ENCODE measurements around the gene COQ10A. TPM values are rescaled to one million over a fixed set of nuclear protein-coding genes. Genes with fewer than 3 reads are reported as not detected.

Gene COQ10A
- 18.9 TPM for total RNA-seq (ENCODE audit: unreplicated experiment)
- long read RNA-seq, transcript COQ10A-201 (5 exons, 1,652 nt): major isoform, 13 of 20 reads
- long read RNA-seq, partial matches to known transcripts: 0 of 20 reads
- long read RNA-seq, other reads (novel, unspliced or antisense): 4 of 20 reads

- peak; percentile 93 for DNase-seq
- H3K4me3 Mint-ChIP-seq (ENCODE audit: unreplicated experiment): peak within 1 kb of the TSS; percentile 94
Measured at GRCh38 chr12:56266693-56267442, at the start of gene COQ10A. COQ10A (plus strand) TSS chr12:56266942; CDS start chr12:56267119, 177 bp downstream.

GRCh38 chr12:56219840-56220239, 46.9 kb upstream of the COQ10A start:
- Mint-ChIP-seq H3K4me3 (ENCODE audit: unreplicated experiment) (peak overlapping the region; percentile 78), H3K9me3 (ENCODE audit: unreplicated experiment) (peaks cover 6% of the 10 kb centered on the region), H3K27ac (ENCODE audit: unreplicated experiment) (no peak overlapping the region), H3K4me1 (ENCODE audit: low read depth, unreplicated experiment) (peaks cover 10% of the 10 kb centered on the region), H3K36me3 (ENCODE audit: unreplicated experiment) (peaks cover 9% of the 10 kb centered on the region), H3K27me3 (ENCODE audit: unreplicated experiment) (peaks cover 5% of the 10 kb centered on the region)
- no peak for DNase-seq
- TF ChIP-seq CTCF (IDR thresholded peaks at IDR 0.05; ENCODE audit: partially characterized antibody, unreplicated experiment): no peak

More at GRCh38 chr12:56266693-56267442, at the start of gene COQ10A:
- peak within 1 kb of the TSS; percentile 74 for H3K27ac Mint-ChIP-seq (ENCODE audit: unreplicated experiment)
- no peaks in the 10 kb centered on the region for H3K9me3 Mint-ChIP-seq (ENCODE audit: unreplicated experiment)
- TF ChIP-seq CTCF (IDR thresholded peaks at IDR 0.05; ENCODE audit: partially characterized antibody, unreplicated experiment): peak; percentile 69
- no peaks in the 10 kb centered on the region for H3K36me3 Mint-ChIP-seq (ENCODE audit: unreplicated experiment)
- peaks cover 5% of the 10 kb centered on the region for H3K4me1 Mint-ChIP-seq (ENCODE audit: low read depth, unreplicated experiment)
- peaks cover 5% of the 10 kb centered on the region for H3K27me3 Mint-ChIP-seq (ENCODE audit: unreplicated experiment)

- H3K4me3 Mint-ChIP-seq (ENCODE audit: unreplicated experiment): peak overlapping the region; percentile 100
- peaks cover 4% of the 10 kb centered on the region for H3K36me3 Mint-ChIP-seq (ENCODE audit: unreplicated experiment)
- DNase-seq: no peak
- peaks cover 5% of the 10 kb centered on the region for H3K27me3 Mint-ChIP-seq (ENCODE audit: unreplicated experiment)
- no peak for TF ChIP-seq CTCF (IDR thresholded peaks at IDR 0.05; ENCODE audit: partially characterized antibody, unreplicated experiment)
- peaks cover 13% of the 10 kb centered on the region for H3K4me1 Mint-ChIP-seq (ENCODE audit: low read depth, unreplicated experiment)
- H3K9me3 Mint-ChIP-seq (ENCODE audit: unreplicated experiment): peaks cover 6% of the 10 kb centered on the region
- peak overlapping the region; percentile 92 for H3K27ac Mint-ChIP-seq (ENCODE audit: unreplicated experiment)
Measured at GRCh38 chr12:56220611-56221231, 46.0 kb upstream of the COQ10A start.

- H3K9me3 Mint-ChIP-seq (ENCODE audit: unreplicated experiment): peaks cover 6% of the 10 kb centered on the region
- peaks cover 5% of the 10 kb centered on the region for H3K27me3 Mint-ChIP-seq (ENCODE audit: unreplicated experiment)
- H3K27ac Mint-ChIP-seq (ENCODE audit: unreplicated experiment): peak overlapping the region; percentile 92
- peak; percentile 49 for DNase-seq
- no peak for TF ChIP-seq CTCF (IDR thresholded peaks at IDR 0.05; ENCODE audit: partially characterized antibody, unreplicated experiment)
- peak overlapping the region; percentile 100 for H3K4me3 Mint-ChIP-seq (ENCODE audit: unreplicated experiment)
- H3K4me1 Mint-ChIP-seq (ENCODE audit: low read depth, unreplicated experiment): peaks cover 13% of the 10 kb centered on the region
- peaks cover 4% of the 10 kb centered on the region for H3K36me3 Mint-ChIP-seq (ENCODE audit: unreplicated experiment)
Measured at GRCh38 chr12:56221232-56221756, 45.4 kb upstream of the COQ10A start.
